H1 (cell line): ENCODE results near the gene RAB6D. TPM values are rescaled to one million over a fixed set of nuclear protein-coding genes. Genes with fewer than 3 reads are reported as not detected.

ENCODE experiments used
- CTCF ChIA-PET: fragments of 300-600 bp; sonication (Branson Sonifier 250); formaldehyde crosslinking; loops from one replicate; lab custom pipeline; 2021; ENCODE audit not compliant: partially characterized antibody; lab: Charles Lee
- POLR2A ChIA-PET: fragments of 300-600 bp; sonication (Branson Sonifier 250); formaldehyde crosslinking; loops from one replicate; lab custom pipeline; 2021; ENCODE audit warnings: inconsistent platforms; ENCODE audit not compliant: partially characterized antibody; lab: Charles Lee
- DNase-seq, 2 experiments: peaks; one replicate each; pipeline versions ENCODE4 v3.0.0 to v3.0.0-alpha.2; 2010 to 2022; ENCODE audit warnings: low spot score in 2 of 2, low read depth in 1 of 2, mixed read lengths in 1 of 2
- FAIRE-seq: peaks from 2 replicates; lab custom pipeline; 2011; peaks lifted over from hg19 to GRCh38; lab: Jason Lieb, UNC
- H2AFZ ChIP-seq: 2 replicates; pipeline ENCODE4 v1.8.1; 2012; ENCODE audit warnings: low read length, inconsistent platforms
- H2AK5ac ChIP-seq: 2 replicates; pipeline ENCODE4 v1.6.1; 2013; ENCODE audit warnings: low read depth, low read length
- H2BK120ac ChIP-seq: replicated peaks from 2 replicates; pipeline ENCODE3; 2013; ENCODE audit warnings: low read depth, low read length, inconsistent platforms
- H2BK12ac ChIP-seq: 2 replicates; pipeline ENCODE4 v1.6.1; 2013; ENCODE audit warnings: low read depth, low read length
- H2BK15ac ChIP-seq: 2 replicates; pipeline ENCODE4 v1.6.1; 2013; ENCODE audit warnings: low read length
- H2BK20ac ChIP-seq: 2 replicates; pipeline ENCODE4 v1.6.1; 2013; ENCODE audit warnings: low read length
- H2BK5ac ChIP-seq: 2 replicates; pipeline ENCODE4 v1.6.1; 2013; ENCODE audit warnings: low read depth, low read length
- H3K14ac ChIP-seq: 2 replicates; pipeline ENCODE4 v1.6.1; 2013; ENCODE audit warnings: inconsistent platforms; ENCODE audit not compliant: insufficient read length
- H3K18ac ChIP-seq: 2 replicates; pipeline ENCODE4 v1.6.1; 2013; ENCODE audit warnings: low read length; ENCODE audit errors: extremely low read depth
- H3K23ac ChIP-seq: 2 replicates; pipeline ENCODE4 v1.6.1; 2013; ENCODE audit warnings: inconsistent platforms; ENCODE audit not compliant: insufficient read length
- H3K23me2 ChIP-seq: 2 replicates; pipeline ENCODE4 v1.6.1; 2013; ENCODE audit warnings: low read depth, low read length
- H3K27ac ChIP-seq: 2 replicates; pipeline ENCODE4 v1.6.1; 2011; ENCODE audit warnings: low read depth, low read length, inconsistent platforms
- H3K27me3 ChIP-seq, 4 experiments: replicated peaks in 1 of 4; 1 replicate in 1 of 4; 2 replicates in 3 of 4; pipeline versions ENCODE4 v1.6.1 to v1.8.1; 2011 to 2013; ENCODE audit warnings: low read length in 3 of 4, mild to moderate bottlenecking in 3 of 4, inconsistent platforms in 2 of 4, mixed read lengths in 2 of 4, moderate library complexity in 1 of 4; ENCODE audit not compliant: control insufficient read depth in 3 of 4, insufficient read depth in 3 of 4; ENCODE audit errors: extremely low read depth in 1 of 4
- H3K36me3 ChIP-seq, 4 experiments: 2 replicates each; pipeline versions ENCODE4 v1.6.1 to v1.8.1; 2011 to 2013; ENCODE audit warnings: mild to moderate bottlenecking in 4 of 4, low read length in 3 of 4, moderate library complexity in 2 of 4, control low read depth in 1 of 4, inconsistent platforms in 1 of 4; ENCODE audit not compliant: insufficient read depth in 4 of 4, control insufficient read depth in 2 of 4
- H3K4ac ChIP-seq: replicated peaks from 2 replicates; pipeline ENCODE3; 2013; ENCODE audit warnings: low read length, low read depth, mixed read lengths, inconsistent platforms; ENCODE audit not compliant: insufficient read length
- H3K4me1 ChIP-seq, 4 experiments: replicated peaks in 1 of 4; 1 replicate in 1 of 4; 2 replicates in 3 of 4; pipeline versions ENCODE4 v1.6.1 to v1.8.1; 2011 to 2013; ENCODE audit warnings: low read length in 3 of 4, inconsistent platforms in 2 of 4, mixed read lengths in 1 of 4; ENCODE audit not compliant: insufficient read depth in 4 of 4, control insufficient read depth in 3 of 4
- H3K4me2 ChIP-seq, 2 experiments: 2 replicates each; pipeline versions ENCODE4 v1.6.1 to v1.8.1; 2011 to 2013; ENCODE audit warnings: low read depth in 2 of 2, low read length in 2 of 2, control low read depth in 1 of 2, inconsistent platforms in 1 of 2, mild to moderate bottlenecking in 1 of 2; ENCODE audit not compliant: insufficient read depth in 1 of 2
- H3K4me3 ChIP-seq, 4 experiments: fragments of 200-600, 300-600 bp in 1 of 4; sonication (generic), shearing (Covaris generic), sonication (Bioruptor Twin) in 1 of 4; 2 replicates each; pipeline versions ENCODE4 v1.5.1 to v1.8.1; 2011 to 2016; ENCODE audit warnings: low read length in 4 of 4, low read depth in 3 of 4, control low read depth in 2 of 4, inconsistent platforms in 2 of 4, mild to moderate bottlenecking in 2 of 4, mixed read lengths in 1 of 4, moderate library complexity in 1 of 4; ENCODE audit not compliant: insufficient read depth in 2 of 4; ENCODE audit errors: extremely low read depth in 1 of 4
- H3K56ac ChIP-seq: replicated peaks from 2 replicates; pipeline ENCODE3; 2013; ENCODE audit warnings: low read depth, mild to moderate bottlenecking, mixed read lengths, low read length, inconsistent platforms; ENCODE audit not compliant: insufficient read length
- H3K79me1 ChIP-seq: 2 replicates; pipeline ENCODE4 v1.6.1; 2013; ENCODE audit warnings: low read depth, low read length, control low read depth
- H3K79me2 ChIP-seq, 2 experiments: 2 replicates each; pipeline versions ENCODE4 v1.6.1 to v1.8.1; 2012 to 2013; ENCODE audit warnings: low read length in 2 of 2, mild to moderate bottlenecking in 2 of 2, inconsistent platforms in 1 of 2; ENCODE audit not compliant: insufficient read depth in 2 of 2, control insufficient read depth in 1 of 2
- H3K9ac ChIP-seq, 4 experiments: replicated peaks in 1 of 4; 1 replicate in 1 of 4; 2 replicates in 3 of 4; pipeline versions ENCODE4 v1.6.1 to v1.8.1; 2011 to 2013; ENCODE audit warnings: low read depth in 3 of 4, low read length in 3 of 4, control low read depth in 2 of 4, mild to moderate bottlenecking in 2 of 4, moderate library complexity in 2 of 4, inconsistent platforms in 1 of 4; ENCODE audit errors: extremely low read depth in 1 of 4
- H3K9me3 ChIP-seq, 2 experiments: 2 replicates each; pipeline versions ENCODE4 v1.6.1 to v1.8.1; 2012 to 2013; ENCODE audit warnings: mild to moderate bottlenecking in 2 of 2, moderate library complexity in 2 of 2, control low read depth in 1 of 2, inconsistent platforms in 1 of 2, low read depth in 1 of 2, low read length in 1 of 2, mixed read lengths in 1 of 2; ENCODE audit not compliant: insufficient read depth in 2 of 2
- H4K20me1 ChIP-seq, 2 experiments: replicated peaks in 1 of 2; 2 replicates each; pipeline versions ENCODE3 to v1.8.1; 2011 to 2013; ENCODE audit warnings: inconsistent platforms in 2 of 2, low read length in 2 of 2, mild to moderate bottlenecking in 1 of 2; ENCODE audit not compliant: insufficient read depth in 2 of 2, control insufficient read depth in 1 of 2
- H4K5ac ChIP-seq: 2 replicates; pipeline ENCODE4 v1.6.1; 2013; ENCODE audit warnings: low read length, low read depth, mixed read lengths, inconsistent platforms; ENCODE audit not compliant: insufficient read length
- H4K8ac ChIP-seq: 2 replicates; pipeline ENCODE4 v1.8.0; 2013; ENCODE audit warnings: mild to moderate bottlenecking, moderate library complexity, low read length, inconsistent platforms; ENCODE audit not compliant: insufficient read depth; ENCODE audit errors: extremely low read depth
- H4K91ac ChIP-seq: replicated peaks from 2 replicates; pipeline ENCODE3; 2013; ENCODE audit warnings: low read length, mixed read lengths, inconsistent platforms; ENCODE audit not compliant: insufficient read length
- BRCA1 ChIP-seq: IDR thresholded peaks from 2 replicates; pipeline ENCODE4 v1.6.1; 2012; ENCODE audit warnings: low read depth, low read length, improper control_type of control experiment
- CBX5 ChIP-seq: fragments of 300-800, 300-1000 bp; sonication (generic); IDR thresholded peaks from 2 replicates; pipeline ENCODE4 v1.7.1; 2016; ENCODE audit warnings: antibody characterized with exemption, low read length, low read depth
- SP1 ChIP-seq: IDR thresholded peaks from 2 replicates; pipeline ENCODE4 v1.6.1; 2011; ENCODE audit warnings: low read depth, low read length
- YY1 ChIP-seq: IDR thresholded peaks from 2 replicates; pipeline ENCODE4 v1.6.1; 2011; ENCODE audit warnings: low read depth, mild to moderate bottlenecking, low read length
- WGBS, 2 experiments: shearing (Covaris generic) in 1 of 2; methylation state at CpG; one replicate each; pipeline versions ENCODE4 v1.1.6 to v1.1.7; 2013 to 2015; ENCODE audit warnings: low lambda C conversion rate in 2 of 2, mixed read lengths in 2 of 2, inconsistent platforms in 1 of 2, low coverage in 1 of 2, missing lambda C conversion rate in 1 of 2; ENCODE audit not compliant: insufficient replicate concordance in 2 of 2, insufficient coverage in 1 of 2, insufficient read length in 1 of 2; ENCODE audit errors: extremely low coverage in 1 of 2, missing lambda C conversion rate in 1 of 2; 5-methylcytosine and 5-hydroxymethylcytosine counted together
- polyA plus RNA-seq, 7 experiments: library from polyadenylated mRNA; depleted of rRNA in 3 of 7; stranded (reverse) in 5 of 7; unstranded in 2 of 7; fragments of >200 nt in 5 of 7; fragments of 200-250 nt in 2 of 7; gene quantifications; 1 replicate in 5 of 7; 2 replicates in 1 of 7; 4 replicates in 1 of 7; pipeline versions ENCODE4 v1.2.1 to v1.2.3, GENCODE V29; 2011 to 2013; ENCODE audit warnings: missing spikeins in 2 of 7, mixed read lengths in 2 of 7
- total RNA-seq: library from RNA; stranded (reverse); fragmentation: NEBNext Ultra II Directional; extraction: Animal tissue kit (Norgen Biotek cat#: 25700); gene quantifications from 2 replicates; pipeline ENCODE4 v1.2.1, GENCODE V29; 2021

Gene RAB6D
- total and polyA plus RNA-seq, 2 of the 8 experiments (the other 6 are each of a cell fraction or from before 2014, with no cell fraction given), result 0.05 to 0.22 TPM

DNA sequence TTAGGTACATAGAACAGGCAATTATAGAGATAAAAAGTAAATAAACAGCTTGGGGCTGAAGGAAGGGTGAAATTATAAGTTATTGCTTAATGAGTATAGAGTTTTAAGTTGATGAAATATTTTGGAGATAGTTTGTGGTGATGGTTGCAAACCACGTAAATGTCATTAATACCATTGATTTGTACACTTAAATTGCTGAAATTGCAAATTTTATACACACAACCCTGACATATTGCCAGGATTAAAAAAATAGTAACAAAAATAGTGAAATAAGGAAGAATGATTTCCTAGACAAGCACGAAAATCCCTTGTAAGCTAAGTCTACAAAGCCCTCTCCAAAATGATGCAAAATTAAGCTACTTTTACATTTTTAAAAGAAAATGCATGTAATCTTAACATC lies 46.2 kb upstream of the RAB6D start:
- Histone ChIP-seq H2BK5ac (no peak overlapping the region), H3K27ac (no peak overlapping the region), H3K4me2 (no peak overlapping the region), H3K79me1 (no peaks in the 10 kb centered on the region), H3K23me2 (no peaks in the 10 kb centered on the region), H4K5ac (no peak overlapping the region), H3K4ac (no peak overlapping the region), H3K79me2 (no peaks in the 10 kb centered on the region), H4K91ac (no peak overlapping the region), H2BK15ac (no peak overlapping the region), H2BK120ac (no peak overlapping the region), H3K4me1 (no peaks in the 10 kb centered on the region), H3K14ac (no peak overlapping the region), H3K56ac (no peak overlapping the region), H3K18ac (no peak overlapping the region), H3K9me3 (no peaks in the 10 kb centered on the region), H3K27me3 (no peaks in the 10 kb centered on the region), H2BK12ac (no peak overlapping the region), H3K9ac (no peak overlapping the region), H2AK5ac (no peak overlapping the region), H4K20me1 (no peaks in the 10 kb centered on the region), H3K4me3 (no peak overlapping the region), H3K36me3 (no peaks in the 10 kb centered on the region), H4K8ac (no peak overlapping the region), H2BK20ac (no peak overlapping the region), H3K23ac (no peak overlapping the region), H2AFZ (no peak overlapping the region)
- FAIRE-seq (no peak), DNase-seq (no peak)
- 83% methylated on average over 2 of the region's 2 CpGs; no CpG with 5 or more reads in 1 of the 2 experiments for WGBS, 2 experiments
- CTCF ChIA-PET, result interaction anchor here (1.1 to 1.3 kb wide), 2 partner anchors 86 to 255 kb away, joined by 3 to 4 read pairs; no protein-coding TSS in a partner anchor
- POLR2A ChIA-PET, result no interaction called here
- TF ChIP-seq CBX5 (no peak), SP1 (no peak), YY1 (no peak), BRCA1 (no peak)
